Upper lobe of right lung (tissue), 1 donor: Measurements from ENCODE around the gene BCAR3. TPM values are rescaled to one million over a fixed set of nuclear protein-coding genes. Genes with fewer than 3 reads are reported as not detected.
"Not testable (repeated sequence)": the region's sequence is repeated elsewhere in the genome, so short reads cannot be mapped to it uniquely, and the experiment has no call there.

Source experiments
- ATAC-seq: fragments of 200-7000 bp; cut with Tn5 transposase; one replicate; pipeline ENCODE4 v1.9.1; 2020; ENCODE audit warnings: mild to moderate bottlenecking, moderate library complexity
- DNase-seq: peaks from one replicate; pipeline ENCODE4 v3.0.0-alpha.2; 2020
- H3K27ac ChIP-seq: fragments of 200-600 bp; one replicate; pipeline ENCODE4 v1.8.0; 2022
- H3K27me3 ChIP-seq: fragments of 200-600 bp; one replicate; pipeline ENCODE4 v1.8.0; 2022; ENCODE audit warnings: mild to moderate bottlenecking
- H3K36me3 ChIP-seq: fragments of 200-600 bp; one replicate; pipeline ENCODE4 v1.8.0; 2022
- H3K4me1 ChIP-seq: fragments of 200-600 bp; one replicate; pipeline ENCODE4 v1.8.0; 2022
- H3K4me3 ChIP-seq: fragments of 200-600 bp; one replicate; pipeline ENCODE4 v1.8.0; 2022; ENCODE audit warnings: mild to moderate bottlenecking
- H3K9me3 ChIP-seq: fragments of 200-600 bp; one replicate; pipeline ENCODE4 v1.8.0; 2022
- intact Hi-C: fragments of 100-400 bp; cut with DNase I; formaldehyde crosslinking; loops from one replicate; pipeline ENCODE4 v1.11.0; 2022
- total RNA-seq: library from RNA; stranded (reverse); fragmentation: NEBNext Ultra II Directional; extraction: Animal tissue kit (Norgen Biotek cat#: 25700); gene quantifications from one replicate; pipeline ENCODE4 v1.2.1, GENCODE V29; 2021
- TF ChIP-seq, protein P1 (sequence below): fragments of 200-600 bp; IDR thresholded peaks from one replicate; pipeline ENCODE4 v1.8.0; 2022; ENCODE audit warnings: antibody characterized with exemption
- donor health status: DM: no; HTN: yes; CAD: no; lungs with severe emphysema.

Gene BCAR3
- total RNA-seq, 1 donor from 2014 or later = 23.5 TPM

GRCh38 chr1:93593854-93594602 is 87.6 kb downstream of the BCAR3 start:
- Histone ChIP-seq H3K4me1 (peaks cover 31% of the 10 kb centered on the region), H3K27me3 (no peaks in the 10 kb centered on the region), H3K27ac (no peak overlapping the region), H3K36me3 (peaks cover 12% of the 10 kb centered on the region), H3K4me3 (no peak overlapping the region), H3K9me3 (no peaks in the 10 kb centered on the region)
- intact Hi-C loops = no loop called here
- TF ChIP-seq, protein P1, sequence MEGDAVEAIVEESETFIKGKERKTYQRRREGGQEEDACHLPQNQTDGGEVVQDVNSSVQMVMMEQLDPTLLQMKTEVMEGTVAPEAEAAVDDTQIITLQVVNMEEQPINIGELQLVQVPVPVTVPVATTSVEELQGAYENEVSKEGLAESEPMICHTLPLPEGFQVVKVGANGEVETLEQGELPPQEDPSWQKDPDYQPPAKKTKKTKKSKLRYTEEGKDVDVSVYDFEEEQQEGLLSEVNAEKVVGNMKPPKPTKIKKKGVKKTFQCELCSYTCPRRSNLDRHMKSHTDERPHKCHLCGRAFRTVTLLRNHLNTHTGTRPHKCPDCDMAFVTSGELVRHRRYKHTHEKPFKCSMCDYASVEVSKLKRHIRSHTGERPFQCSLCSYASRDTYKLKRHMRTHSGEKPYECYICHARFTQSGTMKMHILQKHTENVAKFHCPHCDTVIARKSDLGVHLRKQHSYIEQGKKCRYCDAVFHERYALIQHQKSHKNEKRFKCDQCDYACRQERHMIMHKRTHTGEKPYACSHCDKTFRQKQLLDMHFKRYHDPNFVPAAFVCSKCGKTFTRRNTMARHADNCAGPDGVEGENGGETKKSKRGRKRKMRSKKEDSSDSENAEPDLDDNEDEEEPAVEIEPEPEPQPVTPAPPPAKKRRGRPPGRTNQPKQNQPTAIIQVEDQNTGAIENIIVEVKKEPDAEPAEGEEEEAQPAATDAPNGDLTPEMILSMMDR = no peak
- ATAC-seq (no peak), DNase-seq (no peak)

- H3K9me3 ChIP-seq = no peaks in the 10 kb centered on the region
- H3K27me3 ChIP-seq = no peaks in the 10 kb centered on the region
- TF ChIP-seq, protein P1 = no peak
- H3K4me1 ChIP-seq = peaks cover 30% of the 10 kb centered on the region
- H3K36me3 ChIP-seq = peaks cover 22% of the 10 kb centered on the region
- ATAC-seq (peak; percentile 58), DNase-seq (no peak)
- intact Hi-C loops = no loop called here
- H3K4me3 ChIP-seq = no peak overlapping the region
- no peak overlapping the region for H3K27ac ChIP-seq
Observed at GRCh38 chr1:93592551-93592949, 89.1 kb downstream of the BCAR3 start.

- ATAC-seq (peak; percentile 70), DNase-seq (peak; percentile 74)
- H3K4me3 ChIP-seq = no peak overlapping the region
- intact Hi-C loops = no loop called here
- TF ChIP-seq, protein P1 = no peak
- H3K27ac ChIP-seq = no peak overlapping the region
- H3K4me1 ChIP-seq = peaks cover 28% of the 10 kb centered on the region
- no peaks in the 10 kb centered on the region for H3K27me3 ChIP-seq
- peaks cover 27% of the 10 kb centered on the region for H3K36me3 ChIP-seq
- H3K9me3 ChIP-seq = no peaks in the 10 kb centered on the region
Observed at GRCh38 chr1:93591676-93592550, 89.7 kb downstream of the BCAR3 start.

DNA sequence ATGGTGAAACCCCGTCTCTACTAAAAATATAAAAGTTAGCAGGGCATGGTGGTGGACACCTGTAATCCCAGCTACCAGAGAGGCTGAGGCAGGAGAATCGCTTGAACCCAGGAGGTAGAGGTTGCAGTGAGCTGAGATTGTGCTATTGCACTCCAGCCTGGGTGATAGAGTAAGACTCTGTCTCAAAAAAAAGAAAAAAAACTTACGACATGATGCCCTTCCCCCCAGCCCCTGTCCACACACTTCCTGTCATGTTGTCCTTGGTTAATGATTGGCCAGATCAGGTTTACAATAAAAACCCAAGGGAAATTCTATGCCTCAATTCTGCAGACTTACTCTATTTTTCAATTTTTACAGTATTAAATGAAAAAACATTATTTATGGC is 90.4 kb downstream of the BCAR3 start:
- H3K9me3 ChIP-seq, H3K4me3 ChIP-seq, H3K27me3 ChIP-seq, DNase-seq, intact Hi-C loops: not testable (repeated sequence)
- Histone ChIP-seq H3K4me1 (peaks cover 28% of the 10 kb centered on the region), H3K36me3 (peaks cover 32% of the 10 kb centered on the region), H3K27ac (peak overlapping the region; percentile 37)
- peak; percentile 35 for ATAC-seq

DNA sequence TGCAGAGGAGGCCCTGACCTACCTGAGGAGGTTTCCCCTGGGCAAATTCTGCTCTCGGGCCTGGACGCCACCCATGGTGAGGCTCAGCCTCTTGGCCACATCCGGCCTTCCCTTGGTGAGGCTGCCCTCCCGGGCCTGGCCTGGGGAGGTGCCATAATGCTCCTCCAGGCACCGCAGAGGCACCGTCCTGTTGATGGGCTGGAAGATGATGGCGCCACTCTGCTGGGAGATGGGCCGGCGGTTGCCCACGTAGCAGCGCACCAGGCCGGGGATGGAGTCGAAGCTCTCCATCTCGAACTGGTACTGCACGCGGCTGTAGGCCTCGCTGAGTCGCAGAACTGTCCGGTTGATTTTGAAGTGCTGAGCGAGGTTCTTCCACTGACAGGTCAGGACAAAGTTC is 92.7 kb downstream of the BCAR3 start:
- Histone ChIP-seq H3K4me3 (no peak overlapping the region), H3K27me3 (no peaks in the 10 kb centered on the region), H3K36me3 (peaks cover 37% of the 10 kb centered on the region), H3K9me3 (no peaks in the 10 kb centered on the region), H3K4me1 (peaks cover 37% of the 10 kb centered on the region), H3K27ac (no peak overlapping the region)
- intact Hi-C loops = no loop called here
- ATAC-seq (no peak), DNase-seq (no peak)
- TF ChIP-seq, protein P1 = no peak

- no peak overlapping the region for H3K4me3 ChIP-seq
- no peaks in the 10 kb centered on the region for H3K9me3 ChIP-seq
- no peak overlapping the region for H3K27ac ChIP-seq
- ATAC-seq (no peak), DNase-seq (no peak)
- H3K4me1 ChIP-seq = peaks cover 39% of the 10 kb centered on the region
- H3K36me3 ChIP-seq = peaks cover 44% of the 10 kb centered on the region
- H3K27me3 ChIP-seq = no peaks in the 10 kb centered on the region
- TF ChIP-seq, protein P1 = no peak
- intact Hi-C loops = no loop called here
Observed at GRCh38 chr1:93588206-93588605, 93.4 kb downstream of the BCAR3 start.
